OCI-LY7 (cell line): ENCODE results near the gene RASA4B.
"Not testable (repeated sequence)": the region's sequence is repeated elsewhere in the genome, so short reads cannot be mapped to it uniquely, and the experiment has no call there.

Experiments
- EZH2phosphoT487 ChIP-seq: fragments of 200-600 bp; sonication (generic); IDR thresholded peaks from 2 replicates; pipeline ENCODE4 v1.6.1; 2018; ENCODE audit warnings: low read depth, borderline replicate concordance, mild to moderate bottlenecking, mixed run types, antibody characterized with exemption, low read length, moderate library complexity, mixed read lengths
- TF ChIP-seq, protein P1 (sequence below): fragments of 200-600 bp; sonication (generic); conservative IDR thresholded peaks from 2 replicates; pipeline ENCODE4 v1.5.1; 2014; ENCODE audit warnings: mild to moderate bottlenecking, antibody characterized with exemption, low read length, moderate library complexity, mixed read lengths

DNA sequence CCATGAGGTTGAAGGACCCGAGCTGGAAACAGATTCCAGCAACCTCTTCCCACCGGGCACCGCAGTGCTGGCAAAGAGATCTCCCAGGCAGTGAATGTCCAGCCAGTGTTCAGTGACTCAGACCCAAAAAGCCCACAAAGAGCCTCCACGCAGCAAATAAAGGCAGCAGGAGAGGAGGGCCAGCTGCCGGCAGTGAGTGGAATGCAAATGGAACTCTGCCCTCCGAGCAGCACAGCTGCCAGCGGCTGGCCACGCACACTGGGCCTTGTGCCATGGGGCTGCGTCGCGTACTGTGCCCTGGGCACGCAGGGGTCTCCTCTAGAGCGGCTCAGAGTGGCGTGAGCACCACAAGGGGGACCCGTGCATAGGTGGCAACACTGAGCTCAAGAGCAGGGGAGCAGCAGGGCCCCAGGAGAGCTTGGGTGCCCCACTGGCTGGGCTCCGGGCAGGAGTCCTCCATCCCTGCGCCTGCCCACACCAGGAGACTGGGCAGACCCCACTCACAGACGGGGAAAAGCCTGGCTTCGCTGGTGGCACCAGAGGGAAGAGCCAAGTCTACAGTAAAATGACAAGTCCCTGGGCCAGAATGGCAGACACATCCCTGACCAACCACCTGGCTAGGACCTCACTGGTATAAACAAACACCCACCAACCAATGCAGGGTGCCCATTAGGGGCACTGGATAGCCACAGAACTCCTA, 42.7 kb downstream of the RASA4B start:
- TF ChIP-seq, protein P1, sequence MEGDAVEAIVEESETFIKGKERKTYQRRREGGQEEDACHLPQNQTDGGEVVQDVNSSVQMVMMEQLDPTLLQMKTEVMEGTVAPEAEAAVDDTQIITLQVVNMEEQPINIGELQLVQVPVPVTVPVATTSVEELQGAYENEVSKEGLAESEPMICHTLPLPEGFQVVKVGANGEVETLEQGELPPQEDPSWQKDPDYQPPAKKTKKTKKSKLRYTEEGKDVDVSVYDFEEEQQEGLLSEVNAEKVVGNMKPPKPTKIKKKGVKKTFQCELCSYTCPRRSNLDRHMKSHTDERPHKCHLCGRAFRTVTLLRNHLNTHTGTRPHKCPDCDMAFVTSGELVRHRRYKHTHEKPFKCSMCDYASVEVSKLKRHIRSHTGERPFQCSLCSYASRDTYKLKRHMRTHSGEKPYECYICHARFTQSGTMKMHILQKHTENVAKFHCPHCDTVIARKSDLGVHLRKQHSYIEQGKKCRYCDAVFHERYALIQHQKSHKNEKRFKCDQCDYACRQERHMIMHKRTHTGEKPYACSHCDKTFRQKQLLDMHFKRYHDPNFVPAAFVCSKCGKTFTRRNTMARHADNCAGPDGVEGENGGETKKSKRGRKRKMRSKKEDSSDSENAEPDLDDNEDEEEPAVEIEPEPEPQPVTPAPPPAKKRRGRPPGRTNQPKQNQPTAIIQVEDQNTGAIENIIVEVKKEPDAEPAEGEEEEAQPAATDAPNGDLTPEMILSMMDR = not testable (repeated sequence)
- TF ChIP-seq EZH2phosphoT487 = not testable (repeated sequence)
